Cardiac muscle cell (in vitro differentiated cells and primary cell): ENCODE results near the gene FALEC. TPM values are rescaled to one million over a fixed set of nuclear protein-coding genes. Genes with fewer than 3 reads are reported as not detected.
A peak's percentile ranks its signal among the peaks of the same experiment; 100 is the strongest.

Experiments used
- DNase-seq, 2 donors: peaks; one replicate each; pipeline versions ENCODE4 v3.0.0 to v3.0.0-alpha.2; 2010 to 2017; ENCODE audit warnings: low read depth in 1 of 2, low spot score in 1 of 2
- H3K27ac ChIP-seq: fragments of 200-600 bp; sonication (generic); 2 replicates; pipeline ENCODE4 v1.5.1; 2016
- H3K27me3 ChIP-seq: fragments of 200-600 bp; sonication (generic); 2 replicates; pipeline ENCODE4 v1.6.0; 2016; ENCODE audit warnings: control low read depth
- H3K36me3 ChIP-seq: fragments of 200-600 bp; sonication (generic); 2 replicates; pipeline ENCODE4 v1.5.1; 2016; ENCODE audit warnings: control low read depth
- H3K4me1 ChIP-seq: fragments of 200-600 bp; sonication (generic); 2 replicates; pipeline ENCODE4 v1.8.1; 2017; ENCODE audit warnings: low read depth, mild to moderate bottlenecking, mixed run types
- H3K4me3 ChIP-seq: fragments of 200-600 bp; sonication (generic); 2 replicates; pipeline ENCODE4 v1.5.1; 2016; ENCODE audit warnings: mild to moderate bottlenecking
- H3K9me3 ChIP-seq: fragments of 200-600 bp; sonication (generic); 2 replicates; pipeline ENCODE4 v1.5.1; 2017; ENCODE audit warnings: low read depth, mild to moderate bottlenecking, control low read depth
- CTCF ChIP-seq: IDR thresholded peaks from 2 replicates; pipeline ENCODE4 v1.5.1; 2012; ENCODE audit warnings: low read depth, mild to moderate bottlenecking, low read length
- polyA plus RNA-seq: library from polyadenylated mRNA; unstranded; fragments of >200 nt; fragmentation: Nextera tagmentation; extraction: Ambion mirVana; gene quantifications from 2 replicates; pipeline ENCODE4 v1.2.1, GENCODE V29; 2016
- total RNA-seq: library from RNA; depleted of rRNA; stranded (reverse); fragments of >200 nt; gene quantifications from 2 replicates; pipeline ENCODE4 v1.2.3, GENCODE V29; 2016

FALEC gene
- total and polyA plus RNA-seq, 2 experiments from 2014 or later = 3.9 to 4.7 TPM

GRCh38 chr1:150582371-150582770, 66.8 kb downstream of the FALEC start:
- Histone ChIP-seq H3K9me3 (no peaks in the 10 kb centered on the region), H3K4me1 (peaks cover under 1% of the 10 kb centered on the region), H3K36me3 (no peaks in the 10 kb centered on the region), H3K4me3 (no peak overlapping the region), H3K27ac (no peak overlapping the region), H3K27me3 (no peaks in the 10 kb centered on the region)
- peak in 1 of 2 donors; percentile 59 for DNase-seq
- TF ChIP-seq CTCF = no peak

Other genes with a start within 250 kb of the FALEC start
- 74.1 and 78.6 TPM in 2 replicates for gene APH1A, start 246.7 kb upstream of the FALEC start, total RNA-seq
- 29.5 and 35.5 TPM in 2 replicates for gene APH1A, start 246.7 kb upstream of the FALEC start, polyA plus RNA-seq
- gene C1orf54, start 243.0 kb upstream of the FALEC start, total RNA-seq = 9.2 and 11.1 TPM in 2 replicates
- 35.6 and 37.2 TPM in 2 replicates for gene C1orf54, start 243.0 kb upstream of the FALEC start, polyA plus RNA-seq
- gene CIART, start 233.2 kb upstream of the FALEC start, total RNA-seq = 15.4 and 17.7 TPM in 2 replicates
- gene CIART, start 233.2 kb upstream of the FALEC start, polyA plus RNA-seq = 19.0 and 20.6 TPM in 2 replicates
- 85.8 and 89.9 TPM in 2 replicates for gene MRPS21, start 221.9 kb upstream of the FALEC start, total RNA-seq
- 126 and 133 TPM in 2 replicates for gene MRPS21, start 221.9 kb upstream of the FALEC start, polyA plus RNA-seq
- 28.9 and 40.8 TPM in 2 replicates for gene PRPF3, start 194.2 kb upstream of the FALEC start, total RNA-seq
- gene PRPF3, start 194.2 kb upstream of the FALEC start, polyA plus RNA-seq = 27.0 and 37.7 TPM in 2 replicates
- 17.3 and 24.1 TPM in 2 replicates for gene RPRD2, start 151.6 kb upstream of the FALEC start, total RNA-seq
- 34.8 and 36.1 TPM in 2 replicates for gene RPRD2, start 151.6 kb upstream of the FALEC start, polyA plus RNA-seq
- 34.5 and 35.7 TPM in 2 replicates for gene TARS2, start 28.3 kb upstream of the FALEC start, total RNA-seq
- gene TARS2, start 28.3 kb upstream of the FALEC start, polyA plus RNA-seq = 46.8 and 62.5 TPM in 2 replicates
- gene ECM1, start 7.6 kb upstream of the FALEC start, total RNA-seq = 0.78 and 1.9 TPM in 2 replicates
- gene ECM1, start 7.6 kb upstream of the FALEC start, polyA plus RNA-seq = 1.9 and 2.9 TPM in 2 replicates
- 28.8 and 44.2 TPM in 2 replicates for gene ADAMTSL4, start 33.7 kb downstream of the FALEC start, total RNA-seq
- gene ADAMTSL4, start 33.7 kb downstream of the FALEC start, polyA plus RNA-seq = 51.9 and 65.5 TPM in 2 replicates
- 96.5 and 101 TPM in 2 replicates for gene MCL1, start 63.9 kb downstream of the FALEC start, total RNA-seq
- 61.2 and 65.2 TPM in 2 replicates for gene MCL1, start 63.9 kb downstream of the FALEC start, polyA plus RNA-seq
- gene ENSA, start 113.9 kb downstream of the FALEC start, total RNA-seq = 65.9 and 158 TPM in 2 replicates
- 62.2 and 82.2 TPM in 2 replicates for gene ENSA, start 113.9 kb downstream of the FALEC start, polyA plus RNA-seq
- gene GOLPH3L, start 181.4 kb downstream of the FALEC start, total RNA-seq = 6.6 and 11.8 TPM in 2 replicates
- 17.4 and 22.3 TPM in 2 replicates for gene GOLPH3L, start 181.4 kb downstream of the FALEC start, polyA plus RNA-seq
- not detected in 2 replicates for gene HORMAD1, start 205.1 kb downstream of the FALEC start, total RNA-seq
- gene HORMAD1, start 205.1 kb downstream of the FALEC start, polyA plus RNA-seq = not detected in 2 replicates